Large intestine (tissue), 3 donors: ENCODE results near the gene CLASRP. TPM values are rescaled to one million over a fixed set of nuclear protein-coding genes. Genes with fewer than 3 reads are reported as not detected.
A peak's percentile ranks its signal among the peaks of the same experiment; 100 is the strongest.
"Not testable (repeated sequence)": the region's sequence is repeated elsewhere in the genome, so short reads cannot be mapped to it uniquely, and the experiment has no call there.

ENCODE experiments used
- DNase-seq, 2 donors: peaks; one replicate each; pipeline versions ENCODE4 v3.0.0 to v3.0.0-alpha.2; 2013
- H3K27ac ChIP-seq: one replicate; pipeline ENCODE4 v1.5.1; 2013; ENCODE audit warnings: low read length
- H3K27me3 ChIP-seq: 2 replicates; pipeline ENCODE4 v1.6.1; 2013; ENCODE audit warnings: low read length; ENCODE audit not compliant: control insufficient read depth, insufficient read depth
- H3K36me3 ChIP-seq: 2 replicates; pipeline ENCODE4 v1.6.1; 2013; ENCODE audit warnings: low read length; ENCODE audit not compliant: control insufficient read depth, insufficient read depth
- H3K4me1 ChIP-seq: one replicate; pipeline ENCODE4 v1.6.1; 2013; ENCODE audit warnings: low read length; ENCODE audit not compliant: control insufficient read depth, insufficient read depth
- H3K4me3 ChIP-seq: one replicate; pipeline ENCODE4 v1.5.1; 2013; ENCODE audit warnings: low read length
- H3K9me3 ChIP-seq: one replicate; pipeline ENCODE4 v1.6.1; 2013; ENCODE audit warnings: mild to moderate bottlenecking, low read depth, low read length, moderate library complexity; ENCODE audit not compliant: control insufficient read depth
- WGBS: methylation state at CpG from one replicate; pipeline ENCODE4 v1.1.5; 2013; ENCODE audit warnings: low lambda C conversion rate; ENCODE audit not compliant: insufficient coverage; 5-methylcytosine and 5-hydroxymethylcytosine counted together
- polyA plus RNA-seq: library from polyadenylated mRNA; unstranded; fragments of 120-200 nt; gene quantifications from one replicate; pipeline ENCODE4 v1.2.1, GENCODE V29; 2013

CLASRP gene
- polyA plus RNA-seq, 1 donor, result 81.6 TPM

- H3K27ac ChIP-seq, result peak overlapping the region; percentile 22
- not testable (repeated sequence) for H3K27me3 ChIP-seq, DNase-seq, H3K9me3 ChIP-seq, H3K36me3 ChIP-seq
- H3K4me1 ChIP-seq, result peaks cover 17% of the 10 kb centered on the region
- H3K4me3 ChIP-seq, result peak overlapping the region; percentile 3
- no CpG with 5 or more reads among the region's 19 CpGs for WGBS
Observed at GRCh38 chr19:45000665-45001064, 38.2 kb upstream of the CLASRP start.

GRCh38 chr19:45001087-45001739 lies 37.6 kb upstream of the CLASRP start, which contains the start of gene RELB:
RELB (plus strand) TSS chr19:45001464; CDS start chr19:45001580, 116 bp downstream.
- H3K27me3 ChIP-seq, result no peaks in the 10 kb centered on the region
- no peaks in the 10 kb centered on the region for H3K36me3 ChIP-seq
- peaks cover 23% of the 10 kb centered on the region for H3K4me1 ChIP-seq
- peak within 1 kb of the TSS; percentile 99 for H3K27ac ChIP-seq
- peak within 1 kb of the TSS; percentile 73 for H3K4me3 ChIP-seq
- H3K9me3 ChIP-seq, result no peaks in the 10 kb centered on the region
- DNase-seq, result peak; percentile 90 to 92
- no CpG with 5 or more reads among the region's 79 CpGs for WGBS

GRCh38 chr19:45003485-45003884 lies 35.4 kb upstream of the CLASRP start:
- H3K4me1 ChIP-seq, result peaks cover 40% of the 10 kb centered on the region
- H3K27ac ChIP-seq, result no peak overlapping the region
- H3K27me3 ChIP-seq, result no peaks in the 10 kb centered on the region
- H3K36me3 ChIP-seq, result no peaks in the 10 kb centered on the region
- no peak overlapping the region for H3K4me3 ChIP-seq
- H3K9me3 ChIP-seq, result no peaks in the 10 kb centered on the region
- no CpG with 5 or more reads among the region's 4 CpGs for WGBS
- no peak for DNase-seq

- Histone ChIP-seq H3K27ac (peak overlapping the region; percentile 97), H3K36me3 (no peaks in the 10 kb centered on the region), H3K4me3 (no peak overlapping the region), H3K27me3 (no peaks in the 10 kb centered on the region), H3K9me3 (no peaks in the 10 kb centered on the region), H3K4me1 (peaks cover 49% of the 10 kb centered on the region)
- DNase-seq, result peak; percentile 77 to 90
- WGBS, result no CpG with 5 or more reads among the region's 9 CpGs
Observed at GRCh38 chr19:45005787-45006186, 33.1 kb upstream of the CLASRP start.

- H3K9me3 ChIP-seq, result no peaks in the 10 kb centered on the region
- peak overlapping the region; percentile 25 for H3K4me3 ChIP-seq
- H3K4me1 ChIP-seq, result peaks cover 39% of the 10 kb centered on the region
- no peaks in the 10 kb centered on the region for H3K27me3 ChIP-seq
- no peaks in the 10 kb centered on the region for H3K36me3 ChIP-seq
- DNase-seq, result peak; percentile 77 to 94
- H3K27ac ChIP-seq, result peak overlapping the region; percentile 93
- WGBS, result no CpG with 5 or more reads among the region's 10 CpGs
Observed at GRCh38 chr19:45008552-45008951, 30.3 kb upstream of the CLASRP start.

- WGBS, result no CpG with 5 or more reads among the region's 9 CpGs
- H3K27ac ChIP-seq, result no peak overlapping the region
Observed at GRCh38 chr19:45009625-45010255, 29.1 kb upstream of the CLASRP start.

GRCh38 chr19:45010306-45010705 lies 28.5 kb upstream of the CLASRP start:
- no peak for DNase-seq
- no peaks in the 10 kb centered on the region for H3K27me3 ChIP-seq
- 65% methylated on average over 2 of the region's 6 CpGs for WGBS
- H3K9me3 ChIP-seq, result no peaks in the 10 kb centered on the region
- peaks cover 36% of the 10 kb centered on the region for H3K4me1 ChIP-seq
- no peak overlapping the region for H3K27ac ChIP-seq
- peaks cover 3% of the 10 kb centered on the region for H3K36me3 ChIP-seq
- H3K4me3 ChIP-seq, result no peak overlapping the region

More at GRCh38 chr19:45009625-45010255, 29.1 kb upstream of the CLASRP start:
- Histone ChIP-seq H3K4me3 (no peak overlapping the region), H3K9me3 (no peaks in the 10 kb centered on the region), H3K36me3 (peaks cover 2% of the 10 kb centered on the region), H3K27me3 (no peaks in the 10 kb centered on the region), H3K4me1 (peaks cover 39% of the 10 kb centered on the region)
- no peak for DNase-seq

- no peak overlapping the region for H3K27ac ChIP-seq
- WGBS, result no CpG with 5 or more reads among the region's 42 CpGs
- no peak overlapping the region for H3K4me3 ChIP-seq
- H3K36me3 ChIP-seq, result peaks cover 4% of the 10 kb centered on the region
- DNase-seq, result no peak
- peaks cover 20% of the 10 kb centered on the region for H3K4me1 ChIP-seq
- H3K9me3 ChIP-seq, result no peaks in the 10 kb centered on the region
- H3K27me3 ChIP-seq, result no peaks in the 10 kb centered on the region
Observed at GRCh38 chr19:45011959-45012358, 26.9 kb upstream of the CLASRP start.

- H3K36me3 ChIP-seq, result peaks cover 4% of the 10 kb centered on the region
- no peak overlapping the region for H3K27ac ChIP-seq
- H3K27me3 ChIP-seq, result no peaks in the 10 kb centered on the region
- DNase-seq, result peak in 1 of 2 donors; percentile 58
- peaks cover 2% of the 10 kb centered on the region for H3K4me1 ChIP-seq
- no peak overlapping the region for H3K4me3 ChIP-seq
- WGBS, result no CpG with 5 or more reads among the region's 13 CpGs
- no peaks in the 10 kb centered on the region for H3K9me3 ChIP-seq
Observed at GRCh38 chr19:45016388-45017314, 22.2 kb upstream of the CLASRP start.

GRCh38 chr19:45019187-45019586 lies 19.7 kb upstream of the CLASRP start:
- WGBS, result no CpG with 5 or more reads among the region's 2 CpGs
- no peaks in the 10 kb centered on the region for H3K9me3 ChIP-seq
- DNase-seq, result no peak

More at GRCh38 chr19:45019187-45019586, 19.7 kb upstream of the CLASRP start:
- Histone ChIP-seq H3K4me3 (no peak overlapping the region), H3K4me1 (peaks cover 2% of the 10 kb centered on the region), H3K27ac (no peak overlapping the region), H3K27me3 (no peaks in the 10 kb centered on the region), H3K36me3 (peaks cover 5% of the 10 kb centered on the region)
